Subcutaneous adipose tissue (tissue), 4 donors: ENCODE measurements around the gene ENO3. TPM values are rescaled to one million over a fixed set of nuclear protein-coding genes. Genes with fewer than 3 reads are reported as not detected.

ENCODE experiments used
- CTCF ChIP-seq: fragments of 450-650 bp; IDR thresholded peaks from one replicate; pipeline ENCODE4 v1.5.1; 2016; ENCODE audit warnings: low read depth, mild to moderate bottlenecking, control low read depth, antibody characterized with exemption, moderate library complexity
- small RNA-seq: library from RNA; depleted of rRNA; stranded (forward); fragments of <200 nt; gene quantifications from one replicate; pipeline ENCODE3, GENCODE V24; 2016
- total RNA-seq, 4 donors: library from RNA; depleted of rRNA; stranded (reverse); fragments of >200 nt; gene quantifications; one replicate each; pipeline ENCODE4 v1.1.0, GENCODE V29; 2016

The ENO3 gene
- total RNA-seq, 4 donors from 2014 or later, result 2.3 to 8.3 (median 3.8) TPM

- TF ChIP-seq CTCF, result no peak
Observed at GRCh38 chr17:4999430-5000093, 48.6 kb downstream of the ENO3 start.

- no peak for TF ChIP-seq CTCF
Observed at GRCh38 chr17:5000237-5000639, 49.3 kb downstream of the ENO3 start.

GRCh38 chr17:5002121-5002788 is 51.3 kb downstream of the ENO3 start:
- no peak for TF ChIP-seq CTCF

- TF ChIP-seq CTCF, result no peak
Observed at GRCh38 chr17:5003214-5003867, 52.4 kb downstream of the ENO3 start.

Small RNAs within 50 kb of the gene (small RNA-seq; reads per million reads assigned to genes)
- gene MIR6864 (not detected), gene MIR6865 (not detected)

Other genes with a start within 250 kb of the ENO3 start
- gene PELP1, start 247.0 kb upstream of the ENO3 start, total RNA-seq, result 10 to 100 TPM; 12.9 to 22.5 (median 20.4) TPM
- gene ARRB2, start 240.5 kb upstream of the ENO3 start, total RNA-seq, result 100 to 1,000 TPM in 1 of 4 donors, 10 to 100 TPM in 3; 36.2 to 138 (median 52.8) TPM
- gene MED11, start 219.7 kb upstream of the ENO3 start, total RNA-seq, result 10 to 100 TPM; 16.3 to 29.6 (median 24.2) TPM
- gene ZMYND15, start 211.3 kb upstream of the ENO3 start, total RNA-seq, result 1 to 10 TPM in 2 of 4 donors, under 1 TPM in 2; 0.65 to 4.6 (median 1.0) TPM
- gene CXCL16, start 211.2 kb upstream of the ENO3 start, total RNA-seq, result 100 to 1,000 TPM in 1 of 4 donors, 10 to 100 TPM in 1, 1 to 10 TPM in 2; 9.0 to 108 (median 12.9) TPM
- not detected for gene TM4SF5, start 179.2 kb upstream of the ENO3 start, total RNA-seq
- gene VMO1, start 164.8 kb upstream of the ENO3 start, total RNA-seq, result 10 to 100 TPM in 1 of 4 donors, 1 to 10 TPM in 2, not detected in 1; 4.6 to 54.9 (median 5.7) TPM
- not detected for gene GLTPD2, start 162.2 kb upstream of the ENO3 start, total RNA-seq
- 100 to 1,000 TPM; 114 to 187 (median 124) TPM for gene PSMB6, start 155.0 kb upstream of the ENO3 start, total RNA-seq
- gene PLD2, start 144.0 kb upstream of the ENO3 start, total RNA-seq, result 10 to 100 TPM; 12.6 to 25.0 (median 18.1) TPM
- gene MINK1, start 117.8 kb upstream of the ENO3 start, total RNA-seq, result 10 to 100 TPM; 12.9 to 61.0 (median 28.2) TPM
- gene C17orf107, start 51.6 kb upstream of the ENO3 start, total RNA-seq, result 1 to 10 TPM in 2 of 4 donors, under 1 TPM in 2; 0.38 to 2.2 (median 0.87) TPM
- under 1 TPM; 0.34 to 0.94 (median 0.46) TPM for gene CHRNE, start 48.0 kb upstream of the ENO3 start, total RNA-seq
- not detected for gene GP1BA, start 18.8 kb upstream of the ENO3 start, total RNA-seq
- 10 to 100 TPM; 25.3 to 85.5 (median 27.9) TPM for gene SLC25A11, start 11.1 kb upstream of the ENO3 start, total RNA-seq
- gene RNF167, start 10.9 kb upstream of the ENO3 start, total RNA-seq, result 10 to 100 TPM; 21.7 to 42.0 (median 31.0) TPM
- 100 to 1,000 TPM; 244 to 584 (median 435) TPM for gene PFN1, start 2.6 kb upstream of the ENO3 start, total RNA-seq
- gene SPAG7, start 16.7 kb downstream of the ENO3 start, total RNA-seq, result 10 to 100 TPM; 37.5 to 67.6 (median 54.1) TPM
- 10 to 100 TPM; 11.4 to 21.9 (median 17.5) TPM for gene CAMTA2, start 36.6 kb downstream of the ENO3 start, total RNA-seq
- gene INCA1, start 46.4 kb downstream of the ENO3 start, total RNA-seq, result 1 to 10 TPM in 3 of 4 donors, under 1 TPM in 1; 0.85 to 1.3 (median 1.1) TPM
- 100 to 1,000 TPM in 1 of 4 donors, 10 to 100 TPM in 3; 32.3 to 162 (median 65.2) TPM for gene KIF1C, start 46.8 kb downstream of the ENO3 start, total RNA-seq
- gene SLC52A1, start 84.3 kb downstream of the ENO3 start, total RNA-seq, result not detected
- gene ZFP3, start 127.3 kb downstream of the ENO3 start, total RNA-seq, result 1 to 10 TPM; 3.2 to 5.9 (median 4.0) TPM
- 10 to 100 TPM in 1 of 4 donors, 1 to 10 TPM in 3; 1.5 to 11.9 (median 6.0) TPM for gene ZNF232, start 160.8 kb downstream of the ENO3 start, total RNA-seq
- 1 to 10 TPM in 1 of 4 donors, under 1 TPM in 2, not detected in 1; 0.22 to 5.1 (median 0.51) TPM for gene USP6, start 164.9 kb downstream of the ENO3 start, total RNA-seq
- gene ZNF594, start 240.7 kb downstream of the ENO3 start, total RNA-seq, result 10 to 100 TPM in 3 of 4 donors, 1 to 10 TPM in 1; 5.5 to 17.1 (median 11.0) TPM